HL-60 (cell line): ENCODE data around the gene PLEKHG5.

Experiments
- CTCF ChIP-seq: IDR thresholded peaks from one replicate; pipeline ENCODE4 v1.5.1; 2011; ENCODE audit warnings: low read length, control low read depth, inconsistent platforms; ENCODE audit not compliant: insufficient read depth
- GABPA ChIP-seq: IDR thresholded peaks from 2 replicates; pipeline ENCODE4 v1.6.1; 2012; ENCODE audit warnings: low read depth
- POLR2AphosphoS5 ChIP-seq: IDR thresholded peaks from 2 replicates; pipeline ENCODE4 v1.6.1; 2012; ENCODE audit warnings: low read depth
- REST ChIP-seq: IDR thresholded peaks from 2 replicates; pipeline ENCODE4 v1.6.1; 2012; ENCODE audit warnings: low read depth; ENCODE audit not compliant: insufficient replicate concordance

- TF ChIP-seq CTCF, result no peak
- no peak for TF ChIP-seq POLR2AphosphoS5
- no peak for TF ChIP-seq REST
- no peak for TF ChIP-seq GABPA
Observed at GRCh38 chr1:6526316-6526715, 34.8 kb upstream of the PLEKHG5 start.
